GM23248 (cell line): ENCODE data around the gene RNF126. TPM values are rescaled to one million over a fixed set of nuclear protein-coding genes. Genes with fewer than 3 reads are reported as not detected.

ENCODE experiments used
- DNase-seq: peaks from one replicate; pipeline ENCODE4 v3.0.0-alpha.2; 2015
- H2AFZ ChIP-seq: fragments of 200-600 bp; sonication (generic); 2 replicates; pipeline ENCODE4 v1.6.1; 2016; ENCODE audit warnings: antibody characterized with exemption
- H3F3A ChIP-seq: fragments of 200-600 bp; sonication (generic); 2 replicates; pipeline ENCODE4 v1.6.1; 2016; ENCODE audit warnings: mild to moderate bottlenecking, antibody characterized with exemption, mixed run types; ENCODE audit not compliant: insufficient read depth
- H3K27ac ChIP-seq: fragments of 200-600 bp; sonication (generic); 2 replicates; pipeline ENCODE4 v1.5.1; 2016; ENCODE audit warnings: mild to moderate bottlenecking
- H3K27me3 ChIP-seq: fragments of 200-600 bp; sonication (generic); replicated peaks from 2 replicates; pipeline ENCODE4 v1.6.1; 2016; ENCODE audit warnings: mild to moderate bottlenecking; ENCODE audit not compliant: insufficient read depth
- H3K36me3 ChIP-seq: fragments of 200-600 bp; sonication (generic); 2 replicates; pipeline ENCODE4 v1.6.1; 2016; ENCODE audit warnings: low read depth, mild to moderate bottlenecking
- H3K4me1 ChIP-seq: fragments of 200-600 bp; sonication (generic); 2 replicates; pipeline ENCODE4 v1.6.1; 2016; ENCODE audit warnings: mild to moderate bottlenecking; ENCODE audit not compliant: insufficient read depth
- H3K4me2 ChIP-seq: fragments of 200-600 bp; sonication (generic); one replicate; pipeline ENCODE4 v1.6.1; 2016; ENCODE audit warnings: mild to moderate bottlenecking; ENCODE audit not compliant: unreplicated experiment
- H3K4me3 ChIP-seq: fragments of 200-600 bp; sonication (generic); 2 replicates; pipeline ENCODE4 v1.5.1; 2016; ENCODE audit warnings: mild to moderate bottlenecking
- H3K79me2 ChIP-seq: fragments of 200-600 bp; sonication (generic); 2 replicates; pipeline ENCODE4 v1.6.1; 2016; ENCODE audit warnings: mild to moderate bottlenecking; ENCODE audit not compliant: insufficient read depth
- H3K9ac ChIP-seq: fragments of 200-600 bp; sonication (generic); 2 replicates; pipeline ENCODE4 v1.6.1; 2016; ENCODE audit warnings: mild to moderate bottlenecking
- H3K9me2 ChIP-seq: fragments of 200-600 bp; sonication (generic); 2 replicates; pipeline ENCODE4 v1.6.1; 2016; ENCODE audit warnings: mixed run types, mild to moderate bottlenecking, moderate library complexity; ENCODE audit not compliant: insufficient read depth
- H3K9me3 ChIP-seq: fragments of 200-600 bp; sonication (generic); one replicate; pipeline ENCODE4 v1.6.1; 2017; ENCODE audit warnings: low read depth
- H4K20me1 ChIP-seq: fragments of 200-600 bp; sonication (generic); 2 replicates; pipeline ENCODE4 v1.6.0; 2016; ENCODE audit not compliant: insufficient read depth
- EZH2 ChIP-seq: fragments of 200-600 bp; sonication (generic); IDR thresholded peaks from 2 replicates; pipeline ENCODE4 v1.6.1; 2018; ENCODE audit warnings: antibody characterized with exemption, mild to moderate bottlenecking; ENCODE audit not compliant: insufficient read depth, poor library complexity, severe bottlenecking
- EZH2phosphoT487 ChIP-seq: fragments of 200-600 bp; sonication (generic); IDR thresholded peaks from 2 replicates; pipeline ENCODE4 v1.6.1; 2018; ENCODE audit warnings: antibody characterized with exemption, moderate library complexity, mild to moderate bottlenecking, low read depth; ENCODE audit not compliant: insufficient read depth
- WGBS, 2 experiments: methylation state at CpG; one replicate each; pipeline ENCODE4 v1.1.6; 2015 to 2017; ENCODE audit warnings: low lambda C conversion rate in 2 of 2, low coverage in 1 of 2; ENCODE audit errors: missing lambda C conversion rate in 2 of 2; 5-methylcytosine and 5-hydroxymethylcytosine counted together
- in situ Hi-C: fragments of 300-500 bp; cut with MboI; formaldehyde crosslinking; loops from 2 replicates; pipeline ENCODE4 v1.15.0; 2020
- polyA plus RNA-seq: library from polyadenylated mRNA; unstranded; fragments of >200 nt; fragmentation: Nextera tagmentation; extraction: Ambion mirVana; gene quantifications from 2 replicates; pipeline ENCODE4 v1.2.1, GENCODE V29; 2016
- total RNA-seq: library from RNA; depleted of rRNA; stranded (reverse); fragments of >200 nt; shearing (Covaris generic); gene quantifications from 2 replicates; pipeline ENCODE4 v1.2.3, GENCODE V29; 2014

The RNF126 gene
- total and polyA plus RNA-seq, 2 experiments from 2014 or later: 52.7 to 72.4 TPM

DNA sequence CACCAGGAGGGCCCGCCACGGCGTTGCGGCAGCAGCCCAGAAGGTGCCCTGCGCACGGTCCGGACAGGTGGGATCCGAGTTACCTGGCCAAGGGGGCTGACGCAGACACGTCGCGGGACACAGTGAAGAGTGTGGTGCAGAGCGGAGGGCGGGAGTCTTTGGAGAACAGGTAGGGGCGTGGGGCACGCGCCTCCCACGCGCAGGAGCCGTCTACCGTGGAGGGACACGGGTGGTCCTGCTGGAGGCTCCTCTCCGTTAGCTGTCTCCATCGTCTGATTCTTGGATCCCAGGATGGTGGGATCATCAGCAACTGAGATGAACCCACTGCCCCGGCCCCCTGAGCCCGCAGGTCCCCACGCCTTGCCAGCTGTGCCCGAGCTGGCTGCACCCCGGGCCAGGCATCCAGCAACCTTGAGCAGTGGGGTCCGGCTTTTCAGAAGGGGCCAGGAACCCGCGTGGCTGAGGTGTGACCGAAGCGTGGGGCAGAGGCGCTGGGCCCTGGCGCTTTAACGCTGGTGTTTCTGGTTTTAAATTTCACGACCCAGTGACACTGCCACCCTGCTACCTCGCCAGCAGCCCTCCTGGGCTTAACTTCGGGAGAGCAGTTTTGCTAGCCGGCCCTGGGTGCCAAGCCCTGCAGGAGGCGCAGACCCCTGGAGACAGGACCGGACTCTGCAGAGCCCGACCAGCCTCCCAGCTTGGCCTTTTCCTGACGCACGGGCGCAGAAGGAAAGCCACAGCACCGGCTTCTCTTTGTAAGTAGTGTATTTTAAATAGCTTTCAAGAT, 16.0 kb downstream of the RNF126 start:
- Histone ChIP-seq H3K4me3 (no peak overlapping the region), H3K27me3 (no peaks in the 10 kb centered on the region), H3K9me2 (no peaks in the 10 kb centered on the region), H2AFZ (no peak overlapping the region), H3K9me3 (no peaks in the 10 kb centered on the region), H3K4me1 (no peaks in the 10 kb centered on the region), H3K27ac (no peak overlapping the region), H3K79me2 (peaks cover 38% of the 10 kb centered on the region), H3K36me3 (peaks cover 7% of the 10 kb centered on the region; the same call in 1 of the 2 replicates), H3K4me2 (no peak overlapping the region), H3F3A (no peaks in the 10 kb centered on the region), H4K20me1 (no peaks in the 10 kb centered on the region), H3K9ac (no peak overlapping the region)
- DNase-seq: no peak
- in situ Hi-C loops: no loop called here
- TF ChIP-seq EZH2phosphoT487: no peak
- no peak for TF ChIP-seq EZH2
- WGBS, 2 experiments: 94 to 95% methylated on average over 41 to 48 of the region's 48 CpGs

- DNase-seq: no peak
- H3K4me3 ChIP-seq: no peak overlapping the region
- H3F3A ChIP-seq: no peaks in the 10 kb centered on the region
- in situ Hi-C loops: no loop called here
- H3K27ac ChIP-seq: no peak overlapping the region
- no peaks in the 10 kb centered on the region for H3K27me3 ChIP-seq
- peaks cover 30% of the 10 kb centered on the region for H3K79me2 ChIP-seq
- H3K4me2 ChIP-seq: no peak overlapping the region
- H3K9me3 ChIP-seq: no peaks in the 10 kb centered on the region
- H3K9ac ChIP-seq: no peak overlapping the region
- 93 to 97% methylated on average over 42 to 62 of the region's 62 CpGs for WGBS, 2 experiments
- H4K20me1 ChIP-seq: no peaks in the 10 kb centered on the region
- H3K4me1 ChIP-seq: no peaks in the 10 kb centered on the region
- H3K36me3 ChIP-seq: peaks cover 7% of the 10 kb centered on the region; the same call in 1 of the 2 replicates
- TF ChIP-seq EZH2phosphoT487 (no peak), EZH2 (no peak)
- no peaks in the 10 kb centered on the region for H3K9me2 ChIP-seq
- no peak overlapping the region for H2AFZ ChIP-seq
These were observed 16.9 kb downstream of the RNF126 start for GRCh38 chr19:645912-646778.

GRCh38 chr19:644789-645188, 18.2 kb downstream of the RNF126 start:
- Histone ChIP-seq H3K4me1 (no peaks in the 10 kb centered on the region), H3K36me3 (peaks cover 7% of the 10 kb centered on the region; the same call in 1 of the 2 replicates), H3K4me2 (no peak overlapping the region), H3K4me3 (no peak overlapping the region), H3K9ac (no peak overlapping the region), H2AFZ (no peak overlapping the region), H3K9me2 (no peaks in the 10 kb centered on the region), H3K79me2 (peaks cover 17% of the 10 kb centered on the region), H3K27me3 (no peaks in the 10 kb centered on the region), H3F3A (no peaks in the 10 kb centered on the region), H4K20me1 (no peaks in the 10 kb centered on the region), H3K9me3 (no peaks in the 10 kb centered on the region), H3K27ac (no peak overlapping the region)
- 86% methylated on average over 13 of the region's 14 CpGs for WGBS, 2 experiments
- in situ Hi-C loops: no loop called here
- no peak for TF ChIP-seq EZH2phosphoT487
- TF ChIP-seq EZH2: no peak
- DNase-seq: no peak

GRCh38 chr19:644363-644762, 18.7 kb downstream of the RNF126 start:
- in situ Hi-C loops: no loop called here
- H3F3A ChIP-seq: no peaks in the 10 kb centered on the region
- no peaks in the 10 kb centered on the region for H3K27me3 ChIP-seq
- no peak overlapping the region for H3K9ac ChIP-seq
- H3K36me3 ChIP-seq: peaks cover 7% of the 10 kb centered on the region; the same call in 1 of the 2 replicates
- no peaks in the 10 kb centered on the region for H3K9me3 ChIP-seq
- no peak overlapping the region for H2AFZ ChIP-seq
- H3K4me1 ChIP-seq: no peaks in the 10 kb centered on the region
- TF ChIP-seq EZH2phosphoT487 (no peak), EZH2 (no peak)
- peaks cover 13% of the 10 kb centered on the region for H3K79me2 ChIP-seq
- WGBS, 2 experiments: 74 to 85% methylated on average over 16 to 26 of the region's 28 CpGs
- H3K4me3 ChIP-seq: no peak overlapping the region
- H3K4me2 ChIP-seq: no peak overlapping the region
- no peak overlapping the region for H3K27ac ChIP-seq
- H3K9me2 ChIP-seq: no peaks in the 10 kb centered on the region
- no peaks in the 10 kb centered on the region for H4K20me1 ChIP-seq
- DNase-seq: no peak
